ENCODE results near the gene NFE2.

Gene NFE2

DNA sequence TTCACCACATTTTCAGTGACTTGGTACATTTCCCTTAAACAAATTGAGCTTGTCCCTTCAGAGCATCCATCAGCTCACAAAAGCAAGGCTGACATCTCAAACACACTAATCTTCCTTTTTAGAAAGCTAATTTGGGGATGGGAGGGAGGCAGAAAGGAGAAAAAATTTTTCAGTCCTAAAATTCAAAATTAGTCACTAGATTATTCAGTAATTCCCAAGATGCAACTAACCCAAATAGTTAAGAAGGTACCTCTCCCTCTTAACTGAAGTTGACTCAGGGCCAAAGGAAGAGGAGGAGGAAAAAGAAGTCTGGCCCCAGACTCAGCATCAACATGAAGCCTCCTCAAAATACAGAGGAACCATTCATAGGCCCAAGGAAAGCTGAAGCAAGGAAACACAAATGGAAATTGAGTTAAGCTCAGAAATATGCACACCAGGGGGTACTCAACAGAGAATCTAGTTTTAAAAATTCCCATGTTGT lies 42.6 kb downstream of the NFE2 start:
- Histone ChIP-seq H3F3A (ENCODE audit: insufficient read depth, low read length) (0 out of 2 replicates have a peak, but pooled peaks cover 3% of the 10 kb centered on the region), H3K27ac (ENCODE audit: low read depth, low read length, poor library complexity, severe bottlenecking) (peak overlapping the region; percentile 80), H3K9me3 (ENCODE audit: low read length) (no peaks in the 10 kb centered on the region), H3K4me1 (ENCODE audit: insufficient read depth, low read length, severe bottlenecking) (peaks cover 54% of the 10 kb centered on the region), H3K4me3 (ENCODE audit: low read depth, low read length, poor library complexity, severe bottlenecking) (no peak overlapping the region), H3K9me2 (ENCODE audit: low read depth, low read length) (no peaks in the 10 kb centered on the region), H4K20me1 (ENCODE audit: insufficient read depth, low read length) (no peaks in the 10 kb centered on the region), H2AFZ (ENCODE audit: low read length) (no peak overlapping the region), H3K27me3 (ENCODE audit: insufficient read depth, low read length) (no peaks in the 10 kb centered on the region), H3K36me3 (ENCODE audit: insufficient read depth, low read length) (peaks cover 50% of the 10 kb centered on the region), H3K4me2 (ENCODE audit: low read length) (peak overlapping the region; percentile 1; the same call in 1 of the 2 replicates), H3K79me2 (ENCODE audit: insufficient read depth, low read length) (peaks cover 29% of the 10 kb centered on the region), H3K9ac (ENCODE audit: low read length) (no peak overlapping the region; the same call in 1 of the 2 replicates)
- TF ChIP-seq, protein P1, sequence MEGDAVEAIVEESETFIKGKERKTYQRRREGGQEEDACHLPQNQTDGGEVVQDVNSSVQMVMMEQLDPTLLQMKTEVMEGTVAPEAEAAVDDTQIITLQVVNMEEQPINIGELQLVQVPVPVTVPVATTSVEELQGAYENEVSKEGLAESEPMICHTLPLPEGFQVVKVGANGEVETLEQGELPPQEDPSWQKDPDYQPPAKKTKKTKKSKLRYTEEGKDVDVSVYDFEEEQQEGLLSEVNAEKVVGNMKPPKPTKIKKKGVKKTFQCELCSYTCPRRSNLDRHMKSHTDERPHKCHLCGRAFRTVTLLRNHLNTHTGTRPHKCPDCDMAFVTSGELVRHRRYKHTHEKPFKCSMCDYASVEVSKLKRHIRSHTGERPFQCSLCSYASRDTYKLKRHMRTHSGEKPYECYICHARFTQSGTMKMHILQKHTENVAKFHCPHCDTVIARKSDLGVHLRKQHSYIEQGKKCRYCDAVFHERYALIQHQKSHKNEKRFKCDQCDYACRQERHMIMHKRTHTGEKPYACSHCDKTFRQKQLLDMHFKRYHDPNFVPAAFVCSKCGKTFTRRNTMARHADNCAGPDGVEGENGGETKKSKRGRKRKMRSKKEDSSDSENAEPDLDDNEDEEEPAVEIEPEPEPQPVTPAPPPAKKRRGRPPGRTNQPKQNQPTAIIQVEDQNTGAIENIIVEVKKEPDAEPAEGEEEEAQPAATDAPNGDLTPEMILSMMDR (IDR thresholded peaks at IDR 0.05; ENCODE audit: low read length): no peak
- TF ChIP-seq EZH2 (IDR thresholded peaks at IDR 0.05; ENCODE audit: borderline replicate concordance, low read length): no peak

DNA sequence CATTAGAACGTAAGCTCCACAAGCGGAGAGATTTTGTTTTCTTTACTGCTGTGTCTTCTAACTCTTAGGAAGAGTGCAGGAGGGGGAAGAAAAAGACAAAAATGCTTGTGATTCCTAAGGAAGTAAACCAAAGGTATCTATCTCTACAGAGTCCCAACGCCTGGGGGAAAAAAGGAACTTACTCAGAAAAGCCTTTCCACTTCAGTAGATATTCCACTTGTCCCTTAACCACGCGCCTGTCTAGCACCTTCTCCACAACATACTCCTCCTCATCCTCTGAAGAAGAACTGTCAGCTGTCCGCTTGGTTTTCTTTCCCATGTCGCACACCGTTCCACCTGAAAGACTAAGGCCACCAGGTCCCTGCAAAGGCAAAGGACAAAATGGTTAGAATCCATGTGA lies 43.5 kb downstream of the NFE2 start:
- no peaks in the 10 kb centered on the region for H3K9me3 ChIP-seq (ENCODE audit: low read length)
- peaks cover 26% of the 10 kb centered on the region for H3K79me2 ChIP-seq (ENCODE audit: insufficient read depth, low read length)
- H3K9ac ChIP-seq (ENCODE audit: low read length): no peak overlapping the region
- TF ChIP-seq, protein P1 (IDR thresholded peaks at IDR 0.05; ENCODE audit: low read length): no peak
- no peak for TF ChIP-seq EZH2 (IDR thresholded peaks at IDR 0.05; ENCODE audit: borderline replicate concordance, low read length)
- H3K27ac ChIP-seq (ENCODE audit: low read depth, low read length, poor library complexity, severe bottlenecking): peak overlapping the region; percentile 80
- H3K36me3 ChIP-seq (ENCODE audit: insufficient read depth, low read length): peaks cover 59% of the 10 kb centered on the region
- H3K4me1 ChIP-seq (ENCODE audit: insufficient read depth, low read length, severe bottlenecking): peaks cover 47% of the 10 kb centered on the region
- no peak overlapping the region for H3K4me2 ChIP-seq (ENCODE audit: low read length)
- H3K9me2 ChIP-seq (ENCODE audit: low read depth, low read length): no peaks in the 10 kb centered on the region
- H3K27me3 ChIP-seq (ENCODE audit: insufficient read depth, low read length): no peaks in the 10 kb centered on the region
- H4K20me1 ChIP-seq (ENCODE audit: insufficient read depth, low read length): no peaks in the 10 kb centered on the region
- no peak overlapping the region for H2AFZ ChIP-seq (ENCODE audit: low read length)
- H3K4me3 ChIP-seq (ENCODE audit: low read depth, low read length, poor library complexity, severe bottlenecking): no peak overlapping the region
- H3F3A ChIP-seq (ENCODE audit: insufficient read depth, low read length): 0 out of 2 replicates have a peak, but pooled peaks cover 3% of the 10 kb centered on the region

DNA sequence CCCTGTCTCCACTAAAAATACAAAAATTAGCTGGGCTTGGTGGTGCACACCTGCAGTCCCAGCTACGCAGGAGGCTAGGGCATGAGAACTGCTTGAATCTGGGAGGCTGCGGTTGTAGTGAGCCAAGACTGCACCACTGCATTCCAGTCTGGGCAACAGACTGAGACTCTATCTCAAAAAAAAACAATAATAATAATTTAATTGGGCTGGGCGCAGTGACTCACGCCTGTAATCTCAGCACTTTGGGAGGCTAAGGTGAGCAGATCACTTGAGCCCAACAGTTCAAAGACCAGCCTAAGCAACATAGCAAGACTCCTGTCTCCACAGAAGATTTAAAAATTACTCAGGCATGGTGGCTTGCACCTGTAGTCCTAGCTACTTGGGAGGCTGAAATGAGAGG lies 47.6 kb downstream of the NFE2 start:
- Histone ChIP-seq H3K4me1 (ENCODE audit: insufficient read depth, low read length, severe bottlenecking) (peaks cover 11% of the 10 kb centered on the region), H3K27me3 (ENCODE audit: insufficient read depth, low read length) (no peaks in the 10 kb centered on the region), H3K4me3 (ENCODE audit: low read depth, low read length, poor library complexity, severe bottlenecking) (no peak overlapping the region), H2AFZ (ENCODE audit: low read length) (no peak overlapping the region), H3K9ac (ENCODE audit: low read length) (no peak overlapping the region), H3K9me3 (ENCODE audit: low read length) (no peaks in the 10 kb centered on the region), H3F3A (ENCODE audit: insufficient read depth, low read length) (no peaks in the 10 kb centered on the region), H3K4me2 (ENCODE audit: low read length) (no peak overlapping the region), H4K20me1 (ENCODE audit: insufficient read depth, low read length) (no peaks in the 10 kb centered on the region), H3K27ac (ENCODE audit: low read depth, low read length, poor library complexity, severe bottlenecking) (no peak overlapping the region), H3K79me2 (ENCODE audit: insufficient read depth, low read length) (peaks cover 5% of the 10 kb centered on the region; the same call in 1 of the 2 replicates), H3K36me3 (ENCODE audit: insufficient read depth, low read length) (peaks cover 87% of the 10 kb centered on the region), H3K9me2 (ENCODE audit: low read depth, low read length) (no peaks in the 10 kb centered on the region)
- TF ChIP-seq, protein P1 (IDR thresholded peaks at IDR 0.05; ENCODE audit: low read length): no peak
- no peak for TF ChIP-seq EZH2 (IDR thresholded peaks at IDR 0.05; ENCODE audit: borderline replicate concordance, low read length)

Data from OCI-LY1 (cell line).